Jurkat, Clone E6-1 (cell line): ENCODE data around the gene HBP1.
"Not testable (repeated sequence)": the region's sequence is repeated elsewhere in the genome, so short reads cannot be mapped to it uniquely, and the experiment has no call there.

ENCODE experiments used
- DNase-seq: peaks from one replicate; pipeline ENCODE4 v3.0.0-alpha.2; 2011; ENCODE audit warnings: low read depth, low spot score
- H3K4me3 ChIP-seq: 2 replicates; pipeline ENCODE4 v1.5.1; 2011; ENCODE audit warnings: mild to moderate bottlenecking, low read length, control low read depth, moderate library complexity

Gene HBP1

DNA sequence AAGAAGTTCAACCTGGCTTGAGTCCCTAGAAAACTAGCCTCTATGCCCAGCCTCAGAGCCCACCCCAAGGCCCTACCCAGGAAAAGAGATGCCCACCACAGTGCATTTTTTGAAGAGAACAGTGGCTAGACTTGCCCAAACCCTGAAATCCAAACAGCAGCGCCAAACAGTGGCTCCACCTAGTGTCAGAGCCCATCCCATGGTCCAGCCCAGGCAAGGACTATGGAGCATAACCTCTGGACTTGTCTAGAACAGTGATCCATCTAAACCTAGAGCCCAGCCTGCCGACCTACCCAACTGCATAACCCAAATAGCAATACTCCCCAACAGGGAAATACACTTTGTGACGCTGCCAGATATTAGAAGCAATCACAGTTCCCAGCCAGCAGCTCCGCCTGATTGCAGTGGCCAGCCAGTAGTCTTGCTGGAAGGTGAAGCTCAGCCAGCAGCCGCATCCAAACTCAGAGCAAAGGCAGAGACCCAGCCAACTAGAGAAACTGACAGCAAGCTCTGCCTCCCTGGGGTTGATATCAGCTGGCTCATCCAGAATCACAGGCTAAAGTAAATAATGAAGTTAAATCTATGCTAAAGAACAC is 44.5 kb downstream of the HBP1 start:
- DNase-seq, result no peak
- no peak overlapping the region for H3K4me3 ChIP-seq

DNA sequence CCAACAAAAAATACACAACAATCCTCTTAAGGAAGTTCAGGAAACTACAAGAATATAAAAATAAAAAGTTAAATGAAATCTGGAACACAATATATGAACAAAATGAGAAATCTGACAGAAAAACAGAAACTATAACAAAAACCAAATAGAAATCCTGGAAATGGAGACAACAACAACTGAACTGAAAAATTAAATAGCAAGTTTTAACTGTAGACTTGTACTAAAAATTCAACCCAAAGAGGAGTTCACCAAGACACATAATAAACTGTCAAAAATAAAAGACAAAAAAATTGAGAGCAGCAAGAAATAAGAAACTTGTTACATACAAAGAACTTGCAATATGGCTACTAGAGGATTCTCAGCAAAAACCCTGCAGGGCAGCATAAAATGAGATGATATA is 45.1 kb downstream of the HBP1 start:
- no peak for DNase-seq
- H3K4me3 ChIP-seq, result no peak overlapping the region

- DNase-seq, result no peak
Observed at GRCh38 chr7:107219563-107220244, 50.9 kb downstream of the HBP1 start.

GRCh38 chr7:107220356-107220755 is 51.6 kb downstream of the HBP1 start:
- H3K4me3 ChIP-seq, result no peak overlapping the region
- DNase-seq, result no peak

More at GRCh38 chr7:107219563-107220244, 50.9 kb downstream of the HBP1 start:
- H3K4me3 ChIP-seq, result no peak overlapping the region

- DNase-seq, H3K4me3 ChIP-seq: not testable (repeated sequence)
Observed at GRCh38 chr7:107220806-107221205, 52.0 kb downstream of the HBP1 start.

GRCh38 chr7:107224374-107225223 is 55.8 kb downstream of the HBP1 start:
- no peak overlapping the region for H3K4me3 ChIP-seq
- DNase-seq, result no peak

- DNase-seq, result no peak
- no peak overlapping the region for H3K4me3 ChIP-seq
Observed at GRCh38 chr7:107228291-107228690, 59.5 kb downstream of the HBP1 start.

GRCh38 chr7:107230334-107230733 is 61.5 kb downstream of the HBP1 start:
- DNase-seq, result no peak
- H3K4me3 ChIP-seq, result no peak overlapping the region

GRCh38 chr7:107232568-107233090 is 63.8 kb downstream of the HBP1 start:
- no peak for DNase-seq
- H3K4me3 ChIP-seq, result no peak overlapping the region

- DNase-seq, result no peak
- H3K4me3 ChIP-seq, result no peak overlapping the region
Observed at GRCh38 chr7:107233174-107233573, 64.4 kb downstream of the HBP1 start.

- DNase-seq, result no peak
- H3K4me3 ChIP-seq, result no peak overlapping the region
Observed at GRCh38 chr7:107233981-107234380, 65.2 kb downstream of the HBP1 start.

DNA sequence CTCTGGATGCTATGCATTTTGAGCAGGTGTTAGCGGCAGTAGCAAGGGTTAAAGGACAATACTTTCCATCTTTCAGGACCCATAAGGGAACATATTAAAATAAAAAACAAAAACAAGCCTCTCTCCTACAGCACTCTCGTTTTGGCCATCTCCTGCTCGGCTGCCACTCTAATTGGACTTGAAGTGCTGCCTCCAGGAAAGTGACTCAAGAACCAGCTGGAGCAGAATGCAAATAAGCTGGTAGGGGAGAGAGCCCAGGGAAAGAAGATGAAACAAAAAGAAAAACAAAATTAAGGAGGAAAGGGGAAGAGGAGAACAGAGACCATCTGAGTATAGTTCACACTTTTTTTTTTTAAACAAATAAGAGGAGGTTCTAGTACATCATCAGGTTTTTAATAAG is 65.6 kb downstream of the HBP1 start:
- H3K4me3 ChIP-seq, result no peak overlapping the region
- no peak for DNase-seq

- H3K4me3 ChIP-seq, result no peak overlapping the region
- DNase-seq, result no peak
Observed at GRCh38 chr7:107236862-107237261, 68.1 kb downstream of the HBP1 start.

DNA sequence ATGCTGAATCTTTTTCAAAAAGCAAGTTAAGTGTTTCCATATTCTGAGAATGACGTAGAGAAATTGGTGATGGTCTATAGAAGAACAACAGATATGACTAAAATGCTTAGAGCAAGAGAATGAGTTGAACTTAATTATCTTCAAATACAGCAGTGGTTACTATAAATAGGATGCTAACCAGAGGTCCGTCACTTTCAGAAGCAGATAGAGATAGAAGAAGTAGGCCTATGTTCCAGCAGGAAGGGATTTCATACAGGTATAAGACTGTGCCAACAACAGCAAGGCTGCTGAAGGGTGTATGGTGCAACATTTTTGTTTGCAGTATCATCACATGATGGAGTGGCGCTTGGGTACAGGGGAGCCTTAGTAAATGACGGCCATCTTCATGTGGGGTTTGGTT is 68.6 kb downstream of the HBP1 start:
- no peak for DNase-seq
- H3K4me3 ChIP-seq, result no peak overlapping the region

DNA sequence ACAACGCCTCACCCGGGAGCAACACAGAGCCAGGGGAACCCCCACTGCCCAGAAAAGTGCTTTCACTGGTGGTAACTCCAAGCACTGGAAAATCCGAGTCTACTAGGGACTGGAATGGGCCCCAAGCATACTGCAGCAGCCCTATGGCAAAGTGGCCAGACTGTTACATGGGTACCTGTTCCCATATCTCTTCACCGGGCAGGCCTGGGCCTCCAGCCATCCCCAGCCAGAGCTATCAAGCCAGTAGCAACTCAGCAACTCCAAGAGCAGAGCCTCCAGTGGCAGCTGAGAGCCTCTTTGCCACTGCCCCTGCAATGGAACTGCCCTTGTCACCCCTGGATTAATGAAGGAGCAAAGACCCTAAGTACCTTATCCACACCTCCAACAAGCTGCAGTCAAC is 73.5 kb downstream of the HBP1 start:
- H3K4me3 ChIP-seq, result no peak overlapping the region
- DNase-seq, result no peak

GRCh38 chr7:107244613-107245012 is 75.8 kb downstream of the HBP1 start:
- no peak for DNase-seq
- no peak overlapping the region for H3K4me3 ChIP-seq

- H3K4me3 ChIP-seq, DNase-seq: not testable (repeated sequence)
Observed at GRCh38 chr7:107246836-107247235, 78.0 kb downstream of the HBP1 start.

- no peak overlapping the region for H3K4me3 ChIP-seq
- no peak for DNase-seq
Observed at GRCh38 chr7:107248551-107249316, 79.9 kb downstream of the HBP1 start.

GRCh38 chr7:107251963-107252362 is 83.2 kb downstream of the HBP1 start:
- DNase-seq, result no peak

More at GRCh38 chr7:107251963-107252362, 83.2 kb downstream of the HBP1 start:
- no peak overlapping the region for H3K4me3 ChIP-seq
